ENCODE data around the gene SLC25A17. TPM values are rescaled to one million over a fixed set of nuclear protein-coding genes. Genes with fewer than 3 reads are reported as not detected.
"Not testable (repeated sequence)": the region's sequence is repeated elsewhere in the genome, so short reads cannot be mapped to it uniquely, and the experiment has no call there.

SLC25A17 gene
- total RNA-seq, 1 donor from 2014 or later = 20.3 TPM

GRCh38 chr22:40823426-40823825 lies 4.3 kb upstream of the SLC25A17 start:
- intact Hi-C loops (cut with micrococcal nuclease) = no loop called here

- intact Hi-C loops (cut with micrococcal nuclease) = loop anchor here (1.0 to 2.0 kb wide), 9 partner anchors 37 to 650 kb away; partner anchors contain the start of genes ACO2, MRTFA, RANGAP1 and RBX1
These were observed 524 bp upstream of the SLC25A17 start for GRCh38 chr22:40819599-40820140.

- intact Hi-C loops (cut with micrococcal nuclease) = loop anchor here (2.0 kb wide), 3 partner anchors 91 to 447 kb away; partner anchors contain the start of gene SGSM3
These were observed 877 bp downstream of the SLC25A17 start for GRCh38 chr22:40818192-40818746.

- intact Hi-C loops (cut with micrococcal nuclease) = loop anchor here (2.0 kb wide), 3 partner anchors 91 to 447 kb away; partner anchors contain the start of gene SGSM3
These were observed 1.4 kb downstream of the SLC25A17 start for GRCh38 chr22:40817737-40818136.

GRCh38 chr22:40813912-40814315 lies 5.2 kb downstream of the SLC25A17 start:
- intact Hi-C loops (cut with micrococcal nuclease) = no loop called here

- intact Hi-C loops (cut with micrococcal nuclease) = no loop called here
These were observed 10.9 kb downstream of the SLC25A17 start for GRCh38 chr22:40808018-40808841.

GRCh38 chr22:40806711-40807110 lies 12.4 kb downstream of the SLC25A17 start:
- intact Hi-C loops (cut with micrococcal nuclease) = no loop called here

- intact Hi-C loops (cut with micrococcal nuclease) = no loop called here
These were observed 13.4 kb downstream of the SLC25A17 start for GRCh38 chr22:40805699-40806203.

GRCh38 chr22:40805239-40805638 lies 13.9 kb downstream of the SLC25A17 start:
- intact Hi-C loops (cut with micrococcal nuclease) = no loop called here

GRCh38 chr22:40803321-40803720 lies 15.8 kb downstream of the SLC25A17 start:
- intact Hi-C loops (cut with micrococcal nuclease) = no loop called here

- intact Hi-C loops (cut with micrococcal nuclease) = no loop called here
These were observed 20.1 kb downstream of the SLC25A17 start for GRCh38 chr22:40799008-40799407.

GRCh38 chr22:40797427-40797826 lies 21.7 kb downstream of the SLC25A17 start:
- intact Hi-C loops (cut with micrococcal nuclease) = no loop called here

GRCh38 chr22:40792451-40792850 lies 26.7 kb downstream of the SLC25A17 start:
- intact Hi-C loops (cut with micrococcal nuclease) = no loop called here

GRCh38 chr22:40791241-40791640 lies 27.9 kb downstream of the SLC25A17 start:
- intact Hi-C loops (cut with micrococcal nuclease) = no loop called here

GRCh38 chr22:40789131-40789530 lies 30.0 kb downstream of the SLC25A17 start:
- intact Hi-C loops (cut with micrococcal nuclease) = no loop called here

GRCh38 chr22:40782521-40782920 lies 36.6 kb downstream of the SLC25A17 start:
- intact Hi-C loops (cut with micrococcal nuclease) = no loop called here

- intact Hi-C loops (cut with micrococcal nuclease) = not testable (repeated sequence)
These were observed 37.4 kb downstream of the SLC25A17 start for GRCh38 chr22:40781749-40782148.

- intact Hi-C loops (cut with micrococcal nuclease) = loop anchor here (10.0 kb wide), 1 partner anchor 125 kb away; no protein-coding TSS in a partner anchor
These were observed 49.4 kb downstream of the SLC25A17 start for GRCh38 chr22:40769761-40770160.

GRCh38 chr22:40768206-40768605 lies 50.9 kb downstream of the SLC25A17 start:
- intact Hi-C loops (cut with micrococcal nuclease) = loop anchor here (10.0 kb wide), 1 partner anchor 127 kb away; no protein-coding TSS in a partner anchor

GRCh38 chr22:40766956-40767355 lies 52.2 kb downstream of the SLC25A17 start:
- intact Hi-C loops (cut with micrococcal nuclease) = loop anchor here (10.0 kb wide), 1 partner anchor 128 kb away; no protein-coding TSS in a partner anchor

- intact Hi-C loops (cut with micrococcal nuclease) = loop anchor here (5.0 to 10.0 kb wide), 2 partner anchors 38 to 130 kb away; no protein-coding TSS in a partner anchor
These were observed 54.2 kb downstream of the SLC25A17 start for GRCh38 chr22:40764763-40765441.
